Measurements from ENCODE around the gene GAB3.

- TF ChIP-seq CTCF (IDR thresholded peaks at IDR 0.05 in 2 of 3, conservative IDR thresholded peaks at IDR 0.05 in 1 of 3; ENCODE audit: insufficient read depth in 2 of 3, low read depth in 1 of 3, low read length in 3 of 3) (no peak), ZFX (CRISPR knock-in tag; IDR thresholded peaks at IDR 0.05) (no peak)
- TF ChIP-seq, protein P1, sequence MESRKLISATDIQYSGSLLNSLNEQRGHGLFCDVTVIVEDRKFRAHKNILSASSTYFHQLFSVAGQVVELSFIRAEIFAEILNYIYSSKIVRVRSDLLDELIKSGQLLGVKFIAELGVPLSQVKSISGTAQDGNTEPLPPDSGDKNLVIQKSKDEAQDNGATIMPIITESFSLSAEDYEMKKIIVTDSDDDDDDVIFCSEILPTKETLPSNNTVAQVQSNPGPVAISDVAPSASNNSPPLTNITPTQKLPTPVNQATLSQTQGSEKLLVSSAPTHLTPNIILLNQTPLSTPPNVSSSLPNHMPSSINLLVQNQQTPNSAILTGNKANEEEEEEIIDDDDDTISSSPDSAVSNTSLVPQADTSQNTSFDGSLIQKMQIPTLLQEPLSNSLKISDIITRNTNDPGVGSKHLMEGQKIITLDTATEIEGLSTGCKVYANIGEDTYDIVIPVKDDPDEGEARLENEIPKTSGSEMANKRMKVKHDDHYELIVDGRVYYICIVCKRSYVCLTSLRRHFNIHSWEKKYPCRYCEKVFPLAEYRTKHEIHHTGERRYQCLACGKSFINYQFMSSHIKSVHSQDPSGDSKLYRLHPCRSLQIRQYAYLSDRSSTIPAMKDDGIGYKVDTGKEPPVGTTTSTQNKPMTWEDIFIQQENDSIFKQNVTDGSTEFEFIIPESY (CRISPR knock-in tag; IDR thresholded peaks at IDR 0.05): no peak
Measured at GRCh38 chrX:154720067-154720466, 30.8 kb downstream of the GAB3 start.

Data from K562 (cell line).